NB4 (cell line): ENCODE data around the gene SERPINI1.

Experiments
- DNase-seq: peaks from one replicate; pipeline ENCODE4 v3.0.0; 2010; ENCODE audit warnings: low read depth
- H3K4me3 ChIP-seq: one replicate; pipeline ENCODE4 v1.5.1; 2011; ENCODE audit warnings: mild to moderate bottlenecking, low read depth, low read length, moderate library complexity
- CTCF ChIP-seq: IDR thresholded peaks from one replicate; pipeline ENCODE4 v1.5.1; 2012; ENCODE audit warnings: low read depth, low read length
- MAX ChIP-seq: IDR thresholded peaks from 2 replicates; pipeline ENCODE4 v1.6.1; 2011; ENCODE audit warnings: low read depth, low read length
- MYC ChIP-seq: IDR thresholded peaks from 2 replicates; pipeline ENCODE4 v1.6.1; 2011; ENCODE audit warnings: low read depth, low read length
- POLR2A ChIP-seq: IDR thresholded peaks from 2 replicates; pipeline ENCODE4 v1.6.1; 2011; ENCODE audit warnings: mild to moderate bottlenecking; ENCODE audit not compliant: insufficient read length; ENCODE audit errors: extremely low read depth

Gene SERPINI1

GRCh38 chr3:167854846-167855245 lies 119.3 kb downstream of the SERPINI1 start:
- DNase-seq, result no peak
- no peak overlapping the region for H3K4me3 ChIP-seq
- TF ChIP-seq CTCF, result no peak
- TF ChIP-seq POLR2A, result no peak
- no peak for TF ChIP-seq MAX
- no peak for TF ChIP-seq MYC

GRCh38 chr3:167855306-167855705 lies 119.8 kb downstream of the SERPINI1 start:
- no peak overlapping the region for H3K4me3 ChIP-seq
- no peak for DNase-seq
- no peak for TF ChIP-seq MYC
- TF ChIP-seq POLR2A, result no peak
- no peak for TF ChIP-seq MAX
- TF ChIP-seq CTCF, result no peak

- TF ChIP-seq POLR2A (no peak), MAX (no peak), MYC (no peak), CTCF (no peak)
- DNase-seq, result no peak
- no peak overlapping the region for H3K4me3 ChIP-seq
These were observed 123.3 kb downstream of the SERPINI1 start for GRCh38 chr3:167858865-167859264.

GRCh38 chr3:167859610-167860009 lies 124.1 kb downstream of the SERPINI1 start:
- DNase-seq, result no peak
- no peak for TF ChIP-seq MYC
- TF ChIP-seq CTCF, result no peak
- no peak for TF ChIP-seq POLR2A
- no peak for TF ChIP-seq MAX
- H3K4me3 ChIP-seq, result no peak overlapping the region

GRCh38 chr3:167861649-167862048 lies 126.1 kb downstream of the SERPINI1 start:
- no peak for TF ChIP-seq CTCF
- TF ChIP-seq MYC, result no peak
- no peak for TF ChIP-seq MAX
- no peak for TF ChIP-seq POLR2A
- H3K4me3 ChIP-seq, result no peak overlapping the region
- DNase-seq, result peak; percentile 41

GRCh38 chr3:167862104-167862730 lies 126.7 kb downstream of the SERPINI1 start:
- DNase-seq, result no peak
- no peak overlapping the region for H3K4me3 ChIP-seq
- TF ChIP-seq MYC (no peak), MAX (no peak)
